ENCODE results near the gene SCAP. TPM values are rescaled to one million over a fixed set of nuclear protein-coding genes. Genes with fewer than 3 reads are reported as not detected.

Gene SCAP
- total RNA-seq, 6 donors from 2014 or later, result 65.7 to 134 (median 81.8) TPM

Small RNAs within 50 kb of the gene (small RNA-seq; reads per million reads assigned to genes)
- gene AC099778.2, result 0 reads per million in 4 donors

Other genes with a start within 250 kb of the SCAP start
- 10 to 100 TPM in 3 of 6 donors, 1 to 10 TPM in 3; 4.7 to 27.0 (median 11.3) TPM for gene KIF9, start 193.1 kb downstream of the SCAP start, total RNA-seq
- gene KLHL18, start 193.0 kb downstream of the SCAP start, total RNA-seq, result 10 to 100 TPM; 12.6 to 35.5 (median 19.4) TPM
- gene PTPN23, start 94.9 kb downstream of the SCAP start, total RNA-seq, result 10 to 100 TPM; 32.7 to 93.3 (median 53.7) TPM
- gene ELP6, start 37.8 kb upstream of the SCAP start, total RNA-seq, result 10 to 100 TPM; 14.7 to 25.8 (median 22.6) TPM
- gene CSPG5, start 102.9 kb upstream of the SCAP start, total RNA-seq, result 10 to 100 TPM in 1 of 6 donors, 1 to 10 TPM in 5; 4.2 to 12.3 (median 6.5) TPM